ENCODE data around the gene WDR62.

Gene WDR62

DNA sequence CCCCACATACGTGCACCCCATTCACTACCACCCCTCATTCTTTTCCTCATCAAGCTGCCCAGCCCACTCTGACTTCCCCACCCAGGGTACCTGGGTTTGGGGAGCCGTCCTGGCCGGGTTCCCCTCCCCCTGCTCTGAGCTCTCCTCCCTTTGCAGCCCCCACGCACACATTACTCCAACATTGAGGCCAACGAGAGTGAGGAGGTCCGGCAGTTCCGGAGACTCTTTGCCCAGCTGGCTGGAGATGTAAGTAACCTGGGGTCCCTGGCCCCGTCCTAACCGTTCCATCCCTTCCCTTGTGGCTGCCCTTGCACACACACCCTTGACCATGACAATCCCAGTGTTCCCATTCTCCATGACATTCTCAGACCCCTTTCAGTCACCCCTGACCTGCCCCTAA, 87.8 kb downstream of the WDR62 start:
- no peak for DNase-seq

GRCh38 chr19:36144624-36145023, 89.9 kb downstream of the WDR62 start:
- DNase-seq = no peak

- no peak for DNase-seq
These were observed 95.1 kb downstream of the WDR62 start for GRCh38 chr19:36149673-36150406.

DNA sequence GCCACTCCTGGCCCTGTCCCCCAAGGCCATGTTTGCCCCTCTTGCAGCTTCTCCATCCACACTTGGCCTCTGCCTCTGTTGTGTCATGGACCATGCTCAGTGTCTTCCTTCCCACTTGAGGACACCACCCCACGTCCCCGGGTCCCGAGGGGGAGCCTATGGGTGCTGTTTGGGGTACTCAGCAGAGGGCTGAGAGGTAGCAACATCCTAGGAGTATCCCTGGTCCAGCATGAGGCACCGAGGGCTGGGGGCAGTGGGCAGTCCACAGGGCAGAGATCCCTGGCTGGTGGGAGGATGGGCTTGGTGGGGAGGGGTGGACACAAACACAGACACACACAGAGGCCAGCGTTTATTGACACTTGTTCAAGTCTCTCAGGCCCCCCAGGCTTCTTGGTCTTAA, 95.9 kb downstream of the WDR62 start:
- no peak for DNase-seq

DNA sequence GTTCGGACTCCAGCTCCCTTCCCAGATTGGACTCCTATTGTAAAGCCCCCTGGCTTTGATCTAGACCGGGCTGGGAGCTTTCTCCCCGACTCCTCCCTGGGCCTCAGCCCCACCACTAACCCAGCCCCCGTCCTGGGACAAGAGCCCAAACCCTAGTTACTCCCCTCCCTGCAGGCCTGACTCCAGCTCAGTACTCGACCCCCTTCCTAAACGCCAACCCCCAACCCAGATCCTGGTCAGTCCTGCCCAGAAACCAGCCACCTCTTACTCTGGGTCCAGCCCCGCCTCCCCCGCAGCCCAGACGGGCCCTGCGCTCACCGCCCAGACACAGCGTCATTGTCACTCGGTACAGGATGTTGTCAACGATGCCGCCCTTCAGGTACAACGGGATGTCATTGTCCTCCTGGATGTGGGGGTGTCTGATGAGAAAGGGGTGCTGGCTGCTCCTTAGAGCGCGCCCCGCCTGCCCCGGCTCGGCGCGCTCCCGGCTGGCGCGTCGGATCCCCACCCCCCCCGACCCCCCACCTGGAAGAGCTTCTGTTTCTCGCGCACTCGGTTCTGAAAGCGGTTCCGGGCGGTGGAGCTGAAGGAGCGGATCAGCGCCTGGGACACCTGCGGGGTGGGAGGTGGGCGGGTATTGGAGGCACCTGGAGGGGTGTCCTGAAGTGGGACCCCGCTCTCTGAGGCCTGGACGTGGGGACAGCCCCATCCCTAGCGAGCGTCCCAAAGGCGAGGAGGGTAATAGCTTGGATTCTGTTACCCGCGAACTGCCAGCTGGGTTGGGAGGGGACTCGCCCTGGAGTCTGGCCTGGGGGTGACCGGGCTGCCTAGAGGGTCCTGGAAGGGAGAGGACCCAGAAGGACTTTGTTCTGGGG, 96.7 kb downstream of the WDR62 start:
- DNase-seq = no peak

- DNase-seq = no peak
These were observed 97.3 kb downstream of the WDR62 start for GRCh38 chr19:36152019-36152351.

GRCh38 chr19:36152352-36153091, 97.8 kb downstream of the WDR62 start, which contains the start of gene COX7A1:
TSS of gene COX7A1 (minus strand) at chr19:36152447. CDS start at chr19:36152407, 40 bp downstream.
- DNase-seq = no peak

DNA sequence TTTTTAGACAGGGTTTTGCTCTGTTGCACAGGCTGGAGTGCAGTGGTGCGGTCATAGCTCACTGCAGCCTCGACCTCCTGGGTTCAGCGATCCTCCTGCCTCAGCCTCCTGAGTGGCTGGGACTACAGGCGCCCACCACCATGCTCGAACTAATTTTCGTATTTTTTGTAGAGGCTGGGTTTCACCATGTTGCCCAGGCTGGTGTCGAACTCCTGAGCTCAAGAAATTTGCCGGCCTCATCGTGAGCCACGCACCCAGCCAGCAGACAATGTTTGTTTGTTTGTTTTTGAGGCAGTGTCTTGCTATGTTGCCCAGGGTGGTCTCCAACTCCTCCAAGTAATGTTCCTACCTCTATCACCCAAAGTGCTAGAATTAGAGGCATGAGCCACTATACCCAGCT, 98.4 kb downstream of the WDR62 start:
- no peak for DNase-seq
